MM.1S (cell line): Measurements from ENCODE around the gene FBF1.

Source experiments
- EZH2 ChIP-seq: fragments of 300-600 bp; sonication (generic); optimal IDR thresholded peaks from 2 replicates; pipeline ENCODE3; 2017; ENCODE audit warnings: low read depth, mild to moderate bottlenecking, antibody characterized with exemption, low read length, mixed read lengths
- EZH2phosphoT487 ChIP-seq: fragments of 300-600 bp; sonication (generic); IDR thresholded peaks from 2 replicates; pipeline ENCODE4 v1.6.1; 2018; ENCODE audit warnings: antibody characterized with exemption, low read length
- TF ChIP-seq, protein P1 (sequence below): fragments of 300-600 bp; sonication (generic); IDR thresholded peaks from 2 replicates; pipeline ENCODE4 v1.5.1; 2016; ENCODE audit warnings: antibody characterized with exemption, low read length, mixed read lengths

DNA sequence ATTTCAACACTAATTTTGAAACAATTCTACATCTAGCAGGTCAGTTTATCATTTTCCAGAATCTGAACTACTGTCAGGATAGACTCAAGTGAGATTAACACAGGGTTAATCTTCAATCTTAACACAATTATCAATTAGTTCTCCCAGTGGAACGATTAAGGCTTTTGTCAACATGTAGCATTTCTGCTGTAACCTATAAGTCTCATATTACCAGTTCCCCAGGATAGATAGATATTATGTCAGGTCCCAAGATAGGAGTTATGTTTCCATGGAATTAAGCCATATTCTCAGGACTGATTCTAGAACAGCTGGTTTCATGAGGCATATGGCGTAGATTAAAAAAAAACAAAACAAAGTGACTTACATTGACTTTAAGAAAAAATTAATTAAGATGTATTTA lies 4.4 kb upstream of the FBF1 start:
- TF ChIP-seq EZH2 (no peak), EZH2phosphoT487 (no peak)
- TF ChIP-seq, protein P1, sequence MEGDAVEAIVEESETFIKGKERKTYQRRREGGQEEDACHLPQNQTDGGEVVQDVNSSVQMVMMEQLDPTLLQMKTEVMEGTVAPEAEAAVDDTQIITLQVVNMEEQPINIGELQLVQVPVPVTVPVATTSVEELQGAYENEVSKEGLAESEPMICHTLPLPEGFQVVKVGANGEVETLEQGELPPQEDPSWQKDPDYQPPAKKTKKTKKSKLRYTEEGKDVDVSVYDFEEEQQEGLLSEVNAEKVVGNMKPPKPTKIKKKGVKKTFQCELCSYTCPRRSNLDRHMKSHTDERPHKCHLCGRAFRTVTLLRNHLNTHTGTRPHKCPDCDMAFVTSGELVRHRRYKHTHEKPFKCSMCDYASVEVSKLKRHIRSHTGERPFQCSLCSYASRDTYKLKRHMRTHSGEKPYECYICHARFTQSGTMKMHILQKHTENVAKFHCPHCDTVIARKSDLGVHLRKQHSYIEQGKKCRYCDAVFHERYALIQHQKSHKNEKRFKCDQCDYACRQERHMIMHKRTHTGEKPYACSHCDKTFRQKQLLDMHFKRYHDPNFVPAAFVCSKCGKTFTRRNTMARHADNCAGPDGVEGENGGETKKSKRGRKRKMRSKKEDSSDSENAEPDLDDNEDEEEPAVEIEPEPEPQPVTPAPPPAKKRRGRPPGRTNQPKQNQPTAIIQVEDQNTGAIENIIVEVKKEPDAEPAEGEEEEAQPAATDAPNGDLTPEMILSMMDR = no peak
